Measurements from ENCODE around the gene B4GALT5.
A peak's percentile ranks its signal among the peaks of the same experiment; 100 is the strongest.

Gene B4GALT5

DNA sequence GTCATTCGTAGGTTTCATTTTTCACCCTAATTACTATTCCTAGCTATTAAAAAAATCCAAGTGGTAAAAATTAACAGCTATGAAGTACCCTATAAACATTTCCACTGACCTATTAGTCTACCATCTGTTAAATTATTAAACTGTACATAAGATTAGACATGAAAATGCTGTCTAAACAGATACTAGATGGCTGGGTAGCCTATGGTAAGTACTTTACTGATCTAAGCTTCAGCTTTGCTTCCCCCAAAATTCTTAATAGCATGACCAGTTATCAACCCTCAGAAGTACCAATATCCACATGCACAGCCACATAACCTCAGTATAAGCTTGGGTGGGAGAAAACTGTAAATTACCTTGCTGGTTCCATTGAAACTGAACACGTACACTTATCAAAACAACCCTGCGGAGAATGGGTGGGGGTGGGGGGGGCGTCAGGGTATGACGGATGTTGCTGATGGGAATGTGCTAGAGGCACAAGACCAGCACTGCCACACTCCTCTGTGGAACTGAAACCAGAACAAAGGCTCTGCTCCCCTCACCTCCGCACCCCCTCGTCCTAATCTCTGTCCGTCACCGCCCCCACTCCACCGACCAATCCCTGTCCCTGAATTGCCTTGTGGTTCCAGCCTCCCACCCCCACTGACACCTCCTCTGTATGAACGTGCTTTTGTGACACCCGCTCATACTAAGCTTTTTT lies 45.3 kb downstream of the B4GALT5 start:
- Histone ChIP-seq H3K36me3 (ENCODE audit: control insufficient read depth, insufficient read depth, low read length) (no peaks in the 10 kb centered on the region), H3K4me3 (ENCODE audit: extremely low read depth, insufficient read depth, low read length, poor library complexity, severe bottlenecking) (no peak overlapping the region), H3K4me1 (ENCODE audit: control insufficient read depth, insufficient read depth, low read length, poor library complexity, severe bottlenecking) (peaks cover 5% of the 10 kb centered on the region), H3K9me3 (ENCODE audit: control insufficient read depth, low read length) (no peaks in the 10 kb centered on the region), H3K27ac (ENCODE audit: low read depth, low read length, severe bottlenecking) (no peak overlapping the region)
- WGBS, 2 experiments (ENCODE audit: insufficient coverage in 2 of 2): 82 to 85% methylated on average over 7 to 9 of the region's 12 CpGs

DNA sequence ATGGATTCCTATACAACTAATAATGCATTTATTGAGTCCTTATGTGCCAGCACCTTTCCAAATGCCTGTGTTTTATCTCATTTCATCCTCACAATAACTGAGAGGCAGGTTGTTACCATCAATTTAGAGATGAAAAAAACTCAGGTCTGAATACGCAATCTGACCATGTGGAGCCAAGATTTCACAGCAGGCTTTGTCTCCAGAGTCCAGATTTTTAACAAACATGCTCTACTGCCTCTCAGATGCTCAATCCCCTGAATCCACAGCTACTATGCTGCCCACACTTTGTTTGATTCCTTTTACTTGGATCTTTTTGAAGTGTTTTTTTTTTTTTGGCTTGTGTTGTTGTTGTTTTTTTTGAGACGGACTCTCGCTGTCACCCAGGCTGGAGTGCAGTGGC lies 46.8 kb downstream of the B4GALT5 start:
- H3K4me1 ChIP-seq (ENCODE audit: control insufficient read depth, insufficient read depth, low read length, poor library complexity, severe bottlenecking): peaks cover 14% of the 10 kb centered on the region
- WGBS, 2 experiments (ENCODE audit: insufficient coverage in 2 of 2): 50 to 61% methylated on average over 2 to 3 of the region's 3 CpGs
- no peak overlapping the region for H3K27ac ChIP-seq (ENCODE audit: low read depth, low read length, severe bottlenecking)
- H3K36me3 ChIP-seq (ENCODE audit: control insufficient read depth, insufficient read depth, low read length): no peaks in the 10 kb centered on the region
- H3K9me3 ChIP-seq (ENCODE audit: control insufficient read depth, low read length): no peaks in the 10 kb centered on the region
- H3K4me3 ChIP-seq (ENCODE audit: extremely low read depth, insufficient read depth, low read length, poor library complexity, severe bottlenecking): no peak overlapping the region

DNA sequence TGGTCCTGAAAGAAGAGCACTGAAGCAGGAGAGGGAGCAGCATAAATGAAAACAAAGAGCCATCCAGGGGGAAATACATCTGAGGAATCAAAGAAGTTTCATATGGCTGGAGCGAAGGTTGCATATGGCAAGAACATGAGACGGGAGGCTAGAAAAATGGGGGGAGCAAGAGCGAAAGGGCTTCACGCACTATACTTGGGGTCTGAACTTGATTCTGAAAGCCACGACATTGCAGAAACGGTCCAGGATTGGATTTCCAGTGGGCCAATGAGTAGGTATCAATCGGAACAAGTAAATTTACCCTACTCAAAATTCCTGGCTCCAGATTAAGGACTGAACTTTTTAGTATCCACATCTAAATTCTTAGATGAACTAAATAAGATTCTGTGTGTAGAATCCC lies 47.9 kb downstream of the B4GALT5 start:
- 96 to 97% methylated on average over 5 of the region's 7 CpGs for WGBS, 2 experiments (ENCODE audit: insufficient coverage in 2 of 2)
- Histone ChIP-seq H3K4me1 (ENCODE audit: control insufficient read depth, insufficient read depth, low read length, poor library complexity, severe bottlenecking) (peaks cover 14% of the 10 kb centered on the region), H3K4me3 (ENCODE audit: extremely low read depth, insufficient read depth, low read length, poor library complexity, severe bottlenecking) (no peak overlapping the region), H3K9me3 (ENCODE audit: control insufficient read depth, low read length) (no peaks in the 10 kb centered on the region), H3K27ac (ENCODE audit: low read depth, low read length, severe bottlenecking) (no peak overlapping the region), H3K36me3 (ENCODE audit: control insufficient read depth, insufficient read depth, low read length) (no peaks in the 10 kb centered on the region)

DNA sequence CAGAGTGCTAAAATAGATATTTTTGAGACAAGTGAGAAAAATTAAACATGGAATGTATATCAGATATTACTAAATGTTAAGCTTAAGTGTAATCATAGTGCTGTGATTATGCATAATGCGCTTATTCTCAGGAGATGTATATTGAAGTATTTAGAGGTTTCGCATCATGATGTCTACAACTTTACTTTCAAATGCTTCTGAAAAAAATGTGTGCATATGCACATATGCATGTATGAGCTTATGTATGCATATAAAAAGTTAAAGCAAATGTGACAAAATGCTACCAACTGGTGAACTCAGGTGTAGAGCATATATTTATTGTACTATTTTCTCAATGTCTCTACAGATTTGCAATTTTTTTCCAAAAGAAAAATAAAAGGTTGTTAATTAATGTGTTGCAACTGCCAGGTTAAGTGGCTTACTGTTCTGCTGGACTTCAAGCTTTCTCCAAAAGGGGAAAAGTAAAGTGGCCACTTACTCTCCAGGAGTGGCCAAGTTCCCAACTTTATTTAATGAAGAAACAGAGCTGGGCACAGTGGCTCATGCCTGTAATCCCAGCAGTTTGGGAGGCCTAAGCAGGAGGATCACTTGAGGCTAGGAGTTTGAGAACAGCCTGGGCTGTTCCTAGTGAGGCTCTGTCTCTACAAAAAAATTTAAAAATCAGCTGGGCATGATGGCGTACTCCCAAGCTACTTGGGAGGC lies 48.9 kb downstream of the B4GALT5 start:
- no peak overlapping the region for H3K4me3 ChIP-seq (ENCODE audit: extremely low read depth, insufficient read depth, low read length, poor library complexity, severe bottlenecking)
- H3K36me3 ChIP-seq (ENCODE audit: control insufficient read depth, insufficient read depth, low read length): no peaks in the 10 kb centered on the region
- H3K4me1 ChIP-seq (ENCODE audit: control insufficient read depth, insufficient read depth, low read length, poor library complexity, severe bottlenecking): peaks cover 14% of the 10 kb centered on the region
- no peak overlapping the region for H3K27ac ChIP-seq (ENCODE audit: low read depth, low read length, severe bottlenecking)
- WGBS, 2 experiments (ENCODE audit: insufficient coverage in 2 of 2): 93% methylated on average over 2 of the region's 3 CpGs; no CpG with 5 or more reads in 1 of the 2 experiments
- no peaks in the 10 kb centered on the region for H3K9me3 ChIP-seq (ENCODE audit: control insufficient read depth, low read length)

DNA sequence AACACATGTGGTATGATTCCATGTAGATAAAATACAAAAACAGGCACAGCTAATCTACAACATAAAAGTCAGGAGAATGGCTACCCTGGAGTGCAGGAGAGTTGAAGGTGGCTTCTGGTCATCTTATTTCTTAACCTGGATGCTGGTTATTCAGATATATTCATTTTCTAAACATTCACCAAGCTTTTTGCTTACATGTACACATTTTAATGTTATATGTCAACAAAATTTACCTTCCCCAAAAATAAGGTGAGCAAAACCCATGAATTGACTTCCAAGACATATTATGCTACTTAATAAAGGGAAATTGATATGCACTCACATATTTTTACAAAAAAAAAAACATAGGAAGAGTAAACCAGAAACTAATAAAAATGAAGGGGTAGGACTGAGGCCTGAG lies 50.6 kb downstream of the B4GALT5 start:
- H3K4me1 ChIP-seq (ENCODE audit: control insufficient read depth, insufficient read depth, low read length, poor library complexity, severe bottlenecking): peaks cover 18% of the 10 kb centered on the region
- no peaks in the 10 kb centered on the region for H3K9me3 ChIP-seq (ENCODE audit: control insufficient read depth, low read length)
- H3K4me3 ChIP-seq (ENCODE audit: extremely low read depth, insufficient read depth, low read length, poor library complexity, severe bottlenecking): no peak overlapping the region
- no peak overlapping the region for H3K27ac ChIP-seq (ENCODE audit: low read depth, low read length, severe bottlenecking)
- no peaks in the 10 kb centered on the region for H3K36me3 ChIP-seq (ENCODE audit: control insufficient read depth, insufficient read depth, low read length)

DNA sequence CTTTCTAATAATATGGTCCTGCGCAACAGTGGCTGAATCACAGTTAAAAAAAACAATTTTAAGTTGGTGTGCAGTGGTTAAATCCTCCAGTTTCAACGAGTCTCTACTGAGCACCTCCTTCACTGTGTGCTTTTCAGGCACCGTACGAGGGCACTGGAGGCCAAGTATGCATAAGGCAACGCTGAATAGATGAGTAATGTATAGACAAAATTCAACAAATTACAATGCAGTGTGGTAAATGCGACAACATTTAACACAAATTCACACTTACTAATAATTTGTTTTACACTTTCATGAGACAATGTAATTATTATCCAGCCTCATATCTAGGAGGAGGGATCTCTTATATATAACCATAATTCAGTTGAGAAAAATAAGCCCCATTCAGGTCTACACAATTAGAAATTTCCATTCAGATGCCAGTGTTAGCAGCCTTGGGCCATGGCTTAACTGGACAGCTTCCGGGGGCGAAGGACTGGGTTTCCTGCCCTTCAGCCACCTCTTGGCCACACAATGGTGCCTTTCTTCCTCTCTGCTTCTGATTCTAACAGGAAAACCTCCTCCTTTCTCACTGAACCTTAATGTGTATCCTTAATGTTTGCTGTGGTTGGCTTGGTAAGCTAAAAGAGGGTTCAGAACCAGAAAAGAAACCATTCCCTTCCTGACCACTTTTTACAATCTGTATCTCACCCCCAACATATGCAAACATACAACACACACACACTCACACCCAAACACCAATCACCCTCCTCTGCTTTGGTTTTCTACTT lies 51.9 kb downstream of the B4GALT5 start:
- Histone ChIP-seq H3K27ac (ENCODE audit: low read depth, low read length, severe bottlenecking) (peak overlapping the region; percentile 63), H3K36me3 (ENCODE audit: control insufficient read depth, insufficient read depth, low read length) (peaks cover under 1% of the 10 kb centered on the region)

DNA sequence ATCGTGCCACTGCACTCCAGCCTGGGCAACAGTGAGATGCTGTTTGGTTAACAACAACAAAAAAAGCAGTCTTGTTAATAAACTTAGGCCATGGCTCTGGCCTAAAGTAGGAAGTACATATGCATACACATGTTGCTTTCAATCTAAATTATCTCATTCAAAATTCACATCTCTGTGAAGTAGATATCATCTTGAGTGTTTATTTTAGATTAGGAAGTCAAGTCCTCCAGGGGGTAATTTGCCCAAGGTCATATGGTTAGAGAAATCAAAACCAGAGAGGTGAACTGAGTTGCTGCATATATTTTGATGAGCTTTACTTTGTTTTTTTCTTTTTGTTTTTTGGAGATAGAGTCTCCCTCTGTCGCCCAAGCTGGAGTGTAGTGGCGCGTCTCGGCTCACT lies 52.8 kb downstream of the B4GALT5 start:
- 89 to 96% methylated on average over 1 to 4 of the region's 5 CpGs for WGBS, 2 experiments (ENCODE audit: insufficient coverage in 2 of 2)

More for the DNA sequence above, 51.9 kb downstream of the B4GALT5 start:
- Histone ChIP-seq H3K4me3 (ENCODE audit: extremely low read depth, insufficient read depth, low read length, poor library complexity, severe bottlenecking) (no peak overlapping the region), H3K4me1 (ENCODE audit: control insufficient read depth, insufficient read depth, low read length, poor library complexity, severe bottlenecking) (peaks cover 18% of the 10 kb centered on the region), H3K9me3 (ENCODE audit: control insufficient read depth, low read length) (no peaks in the 10 kb centered on the region)
- 75 to 92% methylated on average over 4 of the region's 8 CpGs for WGBS, 2 experiments (ENCODE audit: insufficient coverage in 2 of 2)

DNA sequence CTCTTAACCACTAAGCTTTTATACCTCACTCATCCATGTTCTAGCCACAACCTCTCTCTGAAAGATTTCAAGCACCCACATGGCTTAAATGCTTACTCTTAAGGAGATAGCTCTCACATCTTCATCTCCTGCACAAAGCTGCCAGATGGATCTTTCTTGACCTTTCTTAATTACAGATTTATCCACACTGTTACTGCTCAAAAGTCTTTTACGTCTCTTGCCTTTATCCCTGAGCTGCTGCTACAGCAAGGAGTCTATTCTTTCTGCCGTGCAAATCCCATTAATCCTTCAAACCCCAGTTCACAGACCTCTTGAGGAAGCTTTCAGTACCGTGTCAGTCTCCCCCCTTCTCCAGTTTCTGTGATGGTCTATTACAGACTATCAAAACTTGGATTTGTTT lies 54.6 kb downstream of the B4GALT5 start:
- WGBS, 2 experiments (ENCODE audit: insufficient coverage in 2 of 2): 42 to 58% methylated on average over 3 of the region's 3 CpGs
- H3K27ac ChIP-seq (ENCODE audit: low read depth, low read length, severe bottlenecking): no peak overlapping the region
- H3K36me3 ChIP-seq (ENCODE audit: control insufficient read depth, insufficient read depth, low read length): peaks cover 28% of the 10 kb centered on the region
- H3K9me3 ChIP-seq (ENCODE audit: control insufficient read depth, low read length): no peaks in the 10 kb centered on the region
- H3K4me3 ChIP-seq (ENCODE audit: extremely low read depth, insufficient read depth, low read length, poor library complexity, severe bottlenecking): no peak overlapping the region
- peaks cover 18% of the 10 kb centered on the region for H3K4me1 ChIP-seq (ENCODE audit: control insufficient read depth, insufficient read depth, low read length, poor library complexity, severe bottlenecking)

More for the DNA sequence above, 52.8 kb downstream of the B4GALT5 start:
- Histone ChIP-seq H3K36me3 (ENCODE audit: control insufficient read depth, insufficient read depth, low read length) (peaks cover 9% of the 10 kb centered on the region), H3K9me3 (ENCODE audit: control insufficient read depth, low read length) (no peaks in the 10 kb centered on the region), H3K4me3 (ENCODE audit: extremely low read depth, insufficient read depth, low read length, poor library complexity, severe bottlenecking) (no peak overlapping the region), H3K27ac (ENCODE audit: low read depth, low read length, severe bottlenecking) (no peak overlapping the region), H3K4me1 (ENCODE audit: control insufficient read depth, insufficient read depth, low read length, poor library complexity, severe bottlenecking) (peaks cover 18% of the 10 kb centered on the region)

DNA sequence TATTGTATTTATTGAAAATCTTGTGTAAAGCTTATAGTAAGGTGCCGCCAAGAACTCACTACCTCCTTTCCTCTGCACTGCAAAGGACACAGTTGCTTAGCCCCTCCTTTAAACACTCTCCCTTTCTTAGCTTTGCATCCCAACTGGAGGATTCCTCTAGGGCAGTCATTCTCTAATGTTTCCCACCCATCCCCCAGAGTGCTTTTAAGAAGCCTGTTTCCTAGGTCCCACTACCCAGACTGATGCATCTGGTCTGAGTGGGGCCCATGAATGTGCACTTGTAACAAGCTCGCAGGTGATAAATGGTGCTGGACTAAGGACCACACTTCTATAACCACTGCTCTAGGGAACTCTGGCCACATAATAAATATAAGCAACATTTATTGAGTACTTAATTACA lies 55.2 kb downstream of the B4GALT5 start:
- Histone ChIP-seq H3K4me1 (ENCODE audit: control insufficient read depth, insufficient read depth, low read length, poor library complexity, severe bottlenecking) (peaks cover 18% of the 10 kb centered on the region), H3K4me3 (ENCODE audit: extremely low read depth, insufficient read depth, low read length, poor library complexity, severe bottlenecking) (no peak overlapping the region), H3K27ac (ENCODE audit: low read depth, low read length, severe bottlenecking) (no peak overlapping the region), H3K9me3 (ENCODE audit: control insufficient read depth, low read length) (no peaks in the 10 kb centered on the region), H3K36me3 (ENCODE audit: control insufficient read depth, insufficient read depth, low read length) (peaks cover 33% of the 10 kb centered on the region)
- 30 to 40% methylated on average over 1 of the region's 2 CpGs for WGBS, 2 experiments (ENCODE audit: insufficient coverage in 2 of 2)

DNA sequence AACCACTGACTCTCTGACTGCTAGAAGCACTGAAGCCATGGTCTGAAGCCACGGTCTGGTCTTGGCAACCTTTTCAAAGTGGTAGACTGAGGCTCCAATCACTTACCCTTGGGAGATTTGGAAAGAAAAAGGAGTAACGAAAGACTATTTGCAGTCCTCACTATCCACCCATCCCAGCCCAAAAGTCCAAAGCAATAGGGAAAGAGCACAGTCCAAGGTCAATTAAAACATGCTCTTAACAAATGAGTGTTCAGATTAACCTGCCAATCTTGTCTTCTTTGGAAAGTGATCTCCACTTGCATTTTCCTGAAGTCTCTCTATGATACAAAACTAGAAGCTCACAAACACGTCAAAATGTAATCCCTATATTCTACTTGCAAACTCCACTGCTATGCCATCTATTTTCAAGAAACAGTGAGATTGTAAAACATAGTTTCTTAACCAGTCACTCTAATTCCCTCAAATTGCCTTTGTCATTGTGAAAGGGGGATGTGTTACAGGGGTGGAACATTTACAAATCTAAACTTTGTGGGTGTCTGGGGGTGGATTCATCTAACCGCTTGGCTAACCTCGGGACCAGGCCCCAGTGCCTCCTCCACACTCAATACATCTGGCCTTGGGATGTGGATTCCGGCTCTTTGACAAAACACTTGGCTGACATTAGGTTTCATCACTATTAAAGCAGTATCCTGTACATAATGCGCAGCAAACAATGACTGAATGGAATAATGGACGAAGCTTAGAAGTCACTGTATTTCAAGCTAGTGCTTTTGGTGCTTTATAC lies 56.4 kb downstream of the B4GALT5 start:
- Histone ChIP-seq H3K9me3 (ENCODE audit: control insufficient read depth, low read length) (no peaks in the 10 kb centered on the region), H3K36me3 (ENCODE audit: control insufficient read depth, insufficient read depth, low read length) (peaks cover 45% of the 10 kb centered on the region), H3K4me3 (ENCODE audit: extremely low read depth, insufficient read depth, low read length, poor library complexity, severe bottlenecking) (no peak overlapping the region), H3K4me1 (ENCODE audit: control insufficient read depth, insufficient read depth, low read length, poor library complexity, severe bottlenecking) (peaks cover 12% of the 10 kb centered on the region), H3K27ac (ENCODE audit: low read depth, low read length, severe bottlenecking) (no peak overlapping the region)
- WGBS, 2 experiments (ENCODE audit: insufficient coverage in 2 of 2): 88 to 89% methylated on average over 4 of the region's 8 CpGs

All from mesodermal cell (in vitro differentiated cells).